ENCODE measurements around the gene FAM177B.
A peak's percentile ranks its signal among the peaks of the same experiment; 100 is the strongest.

Gene FAM177B

GRCh38 chr1:222712253-222713090 is 24.5 kb upstream of the FAM177B start, which contains the start of the genes AIDA and BROX:
TSS of gene AIDA (minus strand) at chr1:222712491. CDS start at chr1:222712317, 174 bp downstream.
TSS of gene BROX (plus strand) at chr1:222712564. CDS start at chr1:222715700, 3,136 bp downstream.
- Mint-ChIP-seq H3K27me3 (ENCODE audit: low read depth, poor library complexity) (no peaks in the 10 kb centered on the region), H3K4me1 (peaks cover 29% of the 10 kb centered on the region), H3K9me3 (peaks cover 5% of the 10 kb centered on the region), H3K4me3 (peak within 1 kb of the TSS; percentile 96), H3K27ac (peak within 1 kb of the TSS; percentile 99), H3K36me3 (ENCODE audit: low read depth) (peaks cover 29% of the 10 kb centered on the region)
- peak; percentile 99 for DNase-seq
- TF ChIP-seq CTCF (IDR thresholded peaks at IDR 0.05), result no peak

GRCh38 chr1:222713091-222713961 is 23.7 kb upstream of the FAM177B start:
- Mint-ChIP-seq H3K9me3 (no peaks in the 10 kb centered on the region), H3K4me1 (peaks cover 29% of the 10 kb centered on the region), H3K27ac (peak overlapping the region; percentile 99), H3K4me3 (peak overlapping the region; percentile 96), H3K36me3 (ENCODE audit: low read depth) (peaks cover 24% of the 10 kb centered on the region), H3K27me3 (ENCODE audit: low read depth, poor library complexity) (no peaks in the 10 kb centered on the region)
- no peak for TF ChIP-seq CTCF (IDR thresholded peaks at IDR 0.05)
- DNase-seq, result peak; percentile 88

- peaks cover 21% of the 10 kb centered on the region for H3K36me3 Mint-ChIP-seq (ENCODE audit: low read depth)
- no peak for DNase-seq
- H3K27ac Mint-ChIP-seq, result no peak overlapping the region
- no peaks in the 10 kb centered on the region for H3K9me3 Mint-ChIP-seq
- no peak overlapping the region for H3K4me3 Mint-ChIP-seq
- peaks cover 8% of the 10 kb centered on the region for H3K4me1 Mint-ChIP-seq
- TF ChIP-seq CTCF (IDR thresholded peaks at IDR 0.05), result no peak
- peaks cover 4% of the 10 kb centered on the region for H3K27me3 Mint-ChIP-seq (ENCODE audit: low read depth, poor library complexity)
Measured at GRCh38 chr1:222716393-222716792, 20.6 kb upstream of the FAM177B start.

- H3K9me3 Mint-ChIP-seq, result no peaks in the 10 kb centered on the region
- no peak for DNase-seq
- H3K27ac Mint-ChIP-seq, result no peak overlapping the region
- H3K36me3 Mint-ChIP-seq (ENCODE audit: low read depth), result peaks cover 63% of the 10 kb centered on the region
- H3K4me3 Mint-ChIP-seq, result no peak overlapping the region
- no peaks in the 10 kb centered on the region for H3K27me3 Mint-ChIP-seq (ENCODE audit: low read depth, poor library complexity)
- no peak for TF ChIP-seq CTCF (IDR thresholded peaks at IDR 0.05)
- no peaks in the 10 kb centered on the region for H3K4me1 Mint-ChIP-seq
Measured at GRCh38 chr1:222728746-222729145, 8.3 kb upstream of the FAM177B start.

GRCh38 chr1:222730866-222731265 is 6.1 kb upstream of the FAM177B start:
- TF ChIP-seq CTCF (IDR thresholded peaks at IDR 0.05), result no peak
- H3K9me3 Mint-ChIP-seq, result no peaks in the 10 kb centered on the region
- peaks cover 54% of the 10 kb centered on the region for H3K36me3 Mint-ChIP-seq (ENCODE audit: low read depth)
- H3K27ac Mint-ChIP-seq, result no peak overlapping the region
- H3K27me3 Mint-ChIP-seq (ENCODE audit: low read depth, poor library complexity), result no peaks in the 10 kb centered on the region
- no peak overlapping the region for H3K4me3 Mint-ChIP-seq
- DNase-seq, result no peak
- H3K4me1 Mint-ChIP-seq, result no peaks in the 10 kb centered on the region

Data from nephron progenitor cell (in vitro differentiated cells).